ENCODE data around the gene DOCK10. TPM values are rescaled to one million over a fixed set of nuclear protein-coding genes. Genes with fewer than 3 reads are reported as not detected.

The DOCK10 gene
- total and polyA plus RNA-seq, 10 of the 15 experiments (the other 5 are each of a cell fraction or from before 2014, with no cell fraction given), result 16.9 to 120 (median 85.5) TPM

- in situ Hi-C loops (cut with MboI) (loop anchor here (5.0 to 10.0 kb wide), 2 partner anchors 68 to 340 kb away; no protein-coding TSS in a partner anchor), intact Hi-C loops (cut with micrococcal nuclease; ENCODE audit: unreplicated experiment) (loop anchor here (5.0 kb wide), 2 partner anchors 42 to 183 kb away; no protein-coding TSS in a partner anchor)
- H3K27ac ChIP-seq (ENCODE audit: control insufficient read depth, insufficient read depth), result no peak overlapping the region
- TF ChIP-seq RAD51 (IDR thresholded peaks at IDR 0.05) (no peak), CEBPZ (IDR thresholded peaks at IDR 0.05; ENCODE audit: low read depth, low read length) (no peak), SKIL (IDR thresholded peaks at IDR 0.05; ENCODE audit: low read depth, poor library complexity, severe bottlenecking) (no peak), GATAD2B (conservative IDR thresholded peaks at IDR 0.05; ENCODE audit: low read depth) (no peak), ZBTB11 (CRISPR knock-in tag; IDR thresholded peaks at IDR 0.05) (no peak), NRF1 (conservative IDR thresholded peaks at IDR 0.05; ENCODE audit: low read depth, low read length) (no peak), ZNF592 (IDR thresholded peaks at IDR 0.05) (no peak)
- peaks cover 5 to 14% of the 10 kb centered on the region in 2 experiments; a peak in 3 of 4 replicates for H3K36me3 ChIP-seq (ENCODE audit: control insufficient read depth in 2 of 2, insufficient read depth in 2 of 2, low read length in 1 of 2)
- H3K27me3 ChIP-seq (replicated peaks in 1 of 2; ENCODE audit: control insufficient read depth in 2 of 2, insufficient read depth in 2 of 2, low read length in 1 of 2), result no peaks in the 10 kb centered on the region
- H3K9me3 ChIP-seq (replicated peaks; ENCODE audit: control insufficient read depth, insufficient read depth, low read length), result no peaks in the 10 kb centered on the region
- ATAC-seq (no peak), DNase-seq (ENCODE audit: low read depth, low spot score) (no peak), FAIRE-seq (no peak)
- H2AFZ ChIP-seq (ENCODE audit: control insufficient read depth, low read depth, low read length), result no peak overlapping the region
- ChIA-PET CTCF (interaction anchor here (0.9 to 14.6 kb wide), 3 partner anchors 11 to 68 kb away, joined by 3 to 118 read pairs (median 15); no protein-coding TSS in a partner anchor), RAD21 (ENCODE audit: unreplicated experiment) (no interaction called here), SMC1A (ENCODE audit: uncharacterized antibody, unreplicated experiment) (interaction anchor here (0.7 to 21.4 kb wide), 5 partner anchors 8 to 68 kb away, joined by 3 to 443 read pairs (median 4); no protein-coding TSS in a partner anchor), POLR2A (interaction anchor here (0.8 kb wide), 1 partner anchor 22 kb away, joined by 3 read pairs; no protein-coding TSS in a partner anchor)
- no peak overlapping the region; the same call in 1 of the 2 replicates for H3K4me3 ChIP-seq
- no TSS peak for BruUV-seq (replicated peaks)
- peaks cover 26% of the 10 kb centered on the region for H3K4me1 ChIP-seq (ENCODE audit: control insufficient read depth, insufficient read depth, low read length)
- peaks cover 76% of the 10 kb centered on the region for H3K79me2 ChIP-seq (ENCODE audit: control insufficient read depth, insufficient read depth, low read length)
- no peak overlapping the region for H3K4me2 ChIP-seq (ENCODE audit: control insufficient read depth, insufficient read depth)
- no peak overlapping the region for H3K9ac ChIP-seq (ENCODE audit: control insufficient read depth, insufficient read depth, low read length)
- WGBS (ENCODE audit: insufficient coverage, insufficient replicate concordance, low lambda C conversion rate, missing lambda C conversion rate), result 80% methylated on average over 5 of the region's 5 CpGs
- no peaks in the 10 kb centered on the region for H4K20me1 ChIP-seq (ENCODE audit: control insufficient read depth, insufficient read depth)
Observed at GRCh38 chr2:224934526-224935188, 107.6 kb downstream of the DOCK10 start.
